H1 (cell line): Measurements from ENCODE around the gene DDR2. TPM values are rescaled to one million over a fixed set of nuclear protein-coding genes. Genes with fewer than 3 reads are reported as not detected.

Experiments used
- BACH1 ChIP-seq: IDR thresholded peaks from 2 replicates; pipeline ENCODE4 v1.6.1; 2012; ENCODE audit warnings: low read length, improper control_type of control experiment
- KDM5A ChIP-seq: fragments of 200-600 bp; IDR thresholded peaks from 2 replicates; pipeline ENCODE4 v1.7.1; 2012; ENCODE audit warnings: mild to moderate bottlenecking, low read length, inconsistent platforms, mixed read lengths
- RAD21 ChIP-seq, 2 experiments: IDR thresholded peaks in 1 of 2; conservative IDR thresholded peaks in 1 of 2; 2 replicates each; pipeline ENCODE4 v1.6.1; 2011; ENCODE audit warnings: low read depth in 2 of 2, low read length in 2 of 2, improper control_type of control experiment in 1 of 2, inconsistent platforms in 1 of 2, mild to moderate bottlenecking in 1 of 2, moderate library complexity in 1 of 2
- RBBP5 ChIP-seq: IDR thresholded peaks from 2 replicates; pipeline ENCODE4 v1.7.1; 2012; ENCODE audit warnings: low read depth, mild to moderate bottlenecking, inconsistent platforms, low read length, moderate library complexity, borderline replicate concordance
- SIX5 ChIP-seq: IDR thresholded peaks from 2 replicates; pipeline ENCODE4 v1.6.1; 2011; ENCODE audit warnings: mild to moderate bottlenecking, low read depth, low read length
- ZNF274 ChIP-seq: IDR thresholded peaks from 2 replicates; pipeline ENCODE4 v1.7.0; 2012; ENCODE audit warnings: low read length, borderline replicate concordance; ENCODE audit errors: extremely low read depth
- polyA plus RNA-seq, 7 experiments: library from polyadenylated mRNA; depleted of rRNA in 3 of 7; stranded (reverse) in 5 of 7; unstranded in 2 of 7; fragments of >200 nt in 5 of 7; fragments of 200-250 nt in 2 of 7; gene quantifications; 1 replicate in 5 of 7; 2 replicates in 1 of 7; 4 replicates in 1 of 7; pipeline versions ENCODE4 v1.2.1 to v1.2.3, GENCODE V29; 2011 to 2013; ENCODE audit warnings: missing spikeins in 2 of 7, mixed read lengths in 2 of 7
- total RNA-seq: library from RNA; stranded (reverse); fragmentation: NEBNext Ultra II Directional; extraction: Animal tissue kit (Norgen Biotek cat#: 25700); gene quantifications from 2 replicates; pipeline ENCODE4 v1.2.1, GENCODE V29; 2021

The DDR2 gene
- total and polyA plus RNA-seq, 2 of the 8 experiments (the other 6 are each of a cell fraction or from before 2014, with no cell fraction given), result 1.00 to 2.1 TPM

- TF ChIP-seq ZNF274, result no peak
- no peak for TF ChIP-seq RAD21 (IDR thresholded peaks at IDR 0.05 in 1 of 2, conservative IDR thresholded peaks at IDR 0.05 in 1 of 2; ENCODE audit: low read depth in 2 of 2, low read length in 2 of 2)
- no peak for TF ChIP-seq BACH1
- TF ChIP-seq SIX5, result no peak
- TF ChIP-seq KDM5A, result no peak
- no peak for TF ChIP-seq RBBP5
These were observed 12.7 kb downstream of the DDR2 start (continued) for GRCh38 chr1:162644986-162645314.
